GM12878 (cell line): Measurements from ENCODE around the gene RPS6KA5.

Experiments
- CHD2 ChIP-seq: IDR thresholded peaks from 2 replicates; pipeline ENCODE4 v1.6.1; 2011; ENCODE audit warnings: low read depth, low read length, improper control_type of control experiment, borderline replicate concordance
- CTCF ChIP-seq, 3 experiments: IDR thresholded peaks in 2 of 3; conservative IDR thresholded peaks in 1 of 3; 2 replicates each; pipeline ENCODE4 v1.5.1; 2011; ENCODE audit warnings: low read depth in 3 of 3, low read length in 3 of 3, mild to moderate bottlenecking in 3 of 3, control low read depth in 2 of 3, moderate library complexity in 2 of 3, inconsistent platforms in 1 of 3, mixed read lengths in 1 of 3; ENCODE audit not compliant: control insufficient read depth in 2 of 3, insufficient read depth in 1 of 3; ENCODE audit errors: extremely low read depth in 1 of 3
- FOXK2 ChIP-seq: fragments of 450-650 bp; IDR thresholded peaks from 2 replicates; pipeline ENCODE4 v1.6.1; 2017; ENCODE audit warnings: mild to moderate bottlenecking, moderate library complexity
- MEF2B ChIP-seq: fragments of 450-650 bp; IDR thresholded peaks from 2 replicates; pipeline ENCODE4 v1.6.1; 2018; ENCODE audit warnings: mild to moderate bottlenecking, moderate library complexity; ENCODE audit not compliant: partially characterized antibody, poor library complexity, severe bottlenecking
- MTA3 ChIP-seq: IDR thresholded peaks from 2 replicates; pipeline ENCODE4 v1.6.1; 2012; ENCODE audit warnings: low read length, inconsistent platforms, borderline replicate concordance
- PAX5 ChIP-seq: IDR thresholded peaks from 2 replicates; pipeline ENCODE4 v1.6.1; 2011; ENCODE audit warnings: low read depth, low read length, borderline replicate concordance
- POLR2A ChIP-seq: IDR thresholded peaks from 2 replicates; pipeline ENCODE4 v1.6.1; 2011; ENCODE audit warnings: low read depth, mild to moderate bottlenecking, low read length

GRCh38 chr14:90968025-90968424, 92.4 kb downstream of the RPS6KA5 start:
- no peak for TF ChIP-seq CHD2
- TF ChIP-seq POLR2A: no peak
- no peak for TF ChIP-seq MTA3
- no peak for TF ChIP-seq MEF2B
- TF ChIP-seq CTCF (IDR thresholded peaks at IDR 0.05 in 2 of 3, conservative IDR thresholded peaks at IDR 0.05 in 1 of 3; ENCODE audit: control insufficient read depth in 2 of 3, extremely low read depth in 1 of 3, insufficient read depth in 1 of 3, low read depth in 3 of 3, low read length in 3 of 3): no peak
- TF ChIP-seq FOXK2: no peak
- no peak for TF ChIP-seq PAX5
